Measurements from ENCODE around the gene KRT10. TPM values are rescaled to one million over a fixed set of nuclear protein-coding genes. Genes with fewer than 3 reads are reported as not detected.

KRT10 gene
- total and polyA plus RNA-seq, 12 donors = 0.35 to 58.4 (median 29.4) TPM

- 59 to 66% (median 63%) methylated on average over 6 of the region's 6 CpGs for WGBS, 4 donors
- intact Hi-C loops (cut with DNase I) = no loop called here
- Histone ChIP-seq H3K9me3 (replicated peaks in 1 of 3) (no peaks in the 10 kb centered on the region), H3K4me3 (no peak overlapping the region), H3K27me3 (peaks cover 41% of the 10 kb centered on the region), H3K36me3 (replicated peaks in 1 of 2) (no peaks in the 10 kb centered on the region), H3K27ac (no peak overlapping the region), H3K4me1 (replicated peaks in 1 of 2) (no peaks in the 10 kb centered on the region)
- no peak for DNase-seq
- TF ChIP-seq CTCF (IDR thresholded peaks at IDR 0.05) (no peak), POLR2A (IDR thresholded peaks at IDR 0.05) (no peak)
These were observed 11.9 kb downstream of the KRT10 start for GRCh38 chr17:40810494-40810893.

GRCh38 chr17:40809721-40810421 lies 12.5 kb downstream of the KRT10 start:
- WGBS, 4 donors = 58 to 75% (median 62%) methylated on average over 2 of the region's 2 CpGs
- Histone ChIP-seq H3K27me3 (peaks cover 47% of the 10 kb centered on the region), H3K4me1 (replicated peaks in 1 of 2) (no peaks in the 10 kb centered on the region), H3K4me3 (no peak overlapping the region), H3K36me3 (replicated peaks in 1 of 2) (no peaks in the 10 kb centered on the region), H3K27ac (no peak overlapping the region), H3K9me3 (replicated peaks in 1 of 3) (no peaks in the 10 kb centered on the region)
- DNase-seq = no peak
- no peak for TF ChIP-seq POLR2A (IDR thresholded peaks at IDR 0.05)
- no peak for TF ChIP-seq CTCF (IDR thresholded peaks at IDR 0.05)
- intact Hi-C loops (cut with DNase I) = loop anchor here in 1 of 2 donors (10.0 kb wide), 1 partner anchor 845 kb away; no protein-coding TSS in a partner anchor

GRCh38 chr17:40806131-40806530 lies 16.3 kb downstream of the KRT10 start:
- Histone ChIP-seq H3K27ac (no peak overlapping the region), H3K9me3 (replicated peaks in 1 of 3) (no peaks in the 10 kb centered on the region), H3K4me3 (no peak overlapping the region), H3K36me3 (replicated peaks in 1 of 2) (no peaks in the 10 kb centered on the region), H3K4me1 (replicated peaks in 1 of 2) (no peaks in the 10 kb centered on the region), H3K27me3 (peaks cover 55% of the 10 kb centered on the region)
- intact Hi-C loops (cut with DNase I) = loop anchor here in 1 of 2 donors (10.0 kb wide), 1 partner anchor 849 kb away; no protein-coding TSS in a partner anchor
- TF ChIP-seq CTCF (IDR thresholded peaks at IDR 0.05) (no peak), POLR2A (IDR thresholded peaks at IDR 0.05) (no peak)
- WGBS, 4 donors = 63 to 73% (median 71%) methylated on average over 3 of the region's 3 CpGs
- no peak for DNase-seq

- Histone ChIP-seq H3K4me1 (replicated peaks in 1 of 2) (no peaks in the 10 kb centered on the region), H3K36me3 (replicated peaks in 1 of 2) (no peaks in the 10 kb centered on the region), H3K9me3 (replicated peaks in 1 of 3) (no peaks in the 10 kb centered on the region), H3K27ac (no peak overlapping the region), H3K4me3 (no peak overlapping the region), H3K27me3 (peaks cover 55% of the 10 kb centered on the region)
- intact Hi-C loops (cut with DNase I) = loop anchor here (5.0 to 10.0 kb wide), 2 partner anchors 851 to 864 kb away; no protein-coding TSS in a partner anchor
- DNase-seq = peak; percentile 66 to 88 (median 77)
- WGBS, 4 donors = 10 to 12% (median 12%) methylated on average over 13 of the region's 13 CpGs
- TF ChIP-seq POLR2A (IDR thresholded peaks at IDR 0.05) (no peak), CTCF (IDR thresholded peaks at IDR 0.05) (peak; percentile 70 to 82 (median 78))
These were observed 18.8 kb downstream of the KRT10 start for GRCh38 chr17:40803617-40804082.
